GM12801 (cell line): ENCODE results near the gene ZNF726.

Experiments used
- TF ChIP-seq, protein P1 (sequence below): IDR thresholded peaks from one replicate; pipeline ENCODE4 v1.5.1; 2011; ENCODE audit warnings: control low read depth; ENCODE audit not compliant: insufficient read length; ENCODE audit errors: extremely low read depth

The ZNF726 gene

DNA sequence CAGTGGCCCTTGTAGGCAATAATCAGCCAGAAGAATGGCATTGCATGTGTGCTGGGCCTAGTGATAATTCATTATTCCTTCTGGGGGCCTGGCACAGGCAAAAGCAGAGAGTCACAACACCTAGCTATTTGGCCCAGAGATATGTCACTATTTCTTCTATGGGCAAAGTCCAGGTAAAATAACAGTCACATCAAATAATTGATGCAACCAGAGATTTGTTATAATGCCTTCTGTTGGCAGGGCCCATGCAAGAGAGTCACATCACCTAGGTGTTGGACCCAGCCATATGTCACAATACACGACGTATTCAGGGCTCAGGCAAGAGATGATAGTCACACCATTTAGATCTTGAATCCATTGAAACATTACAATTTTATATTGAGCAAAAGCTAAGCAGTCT, 66.1 kb downstream of the ZNF726 start:
- TF ChIP-seq, protein P1, sequence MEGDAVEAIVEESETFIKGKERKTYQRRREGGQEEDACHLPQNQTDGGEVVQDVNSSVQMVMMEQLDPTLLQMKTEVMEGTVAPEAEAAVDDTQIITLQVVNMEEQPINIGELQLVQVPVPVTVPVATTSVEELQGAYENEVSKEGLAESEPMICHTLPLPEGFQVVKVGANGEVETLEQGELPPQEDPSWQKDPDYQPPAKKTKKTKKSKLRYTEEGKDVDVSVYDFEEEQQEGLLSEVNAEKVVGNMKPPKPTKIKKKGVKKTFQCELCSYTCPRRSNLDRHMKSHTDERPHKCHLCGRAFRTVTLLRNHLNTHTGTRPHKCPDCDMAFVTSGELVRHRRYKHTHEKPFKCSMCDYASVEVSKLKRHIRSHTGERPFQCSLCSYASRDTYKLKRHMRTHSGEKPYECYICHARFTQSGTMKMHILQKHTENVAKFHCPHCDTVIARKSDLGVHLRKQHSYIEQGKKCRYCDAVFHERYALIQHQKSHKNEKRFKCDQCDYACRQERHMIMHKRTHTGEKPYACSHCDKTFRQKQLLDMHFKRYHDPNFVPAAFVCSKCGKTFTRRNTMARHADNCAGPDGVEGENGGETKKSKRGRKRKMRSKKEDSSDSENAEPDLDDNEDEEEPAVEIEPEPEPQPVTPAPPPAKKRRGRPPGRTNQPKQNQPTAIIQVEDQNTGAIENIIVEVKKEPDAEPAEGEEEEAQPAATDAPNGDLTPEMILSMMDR, result no peak

DNA sequence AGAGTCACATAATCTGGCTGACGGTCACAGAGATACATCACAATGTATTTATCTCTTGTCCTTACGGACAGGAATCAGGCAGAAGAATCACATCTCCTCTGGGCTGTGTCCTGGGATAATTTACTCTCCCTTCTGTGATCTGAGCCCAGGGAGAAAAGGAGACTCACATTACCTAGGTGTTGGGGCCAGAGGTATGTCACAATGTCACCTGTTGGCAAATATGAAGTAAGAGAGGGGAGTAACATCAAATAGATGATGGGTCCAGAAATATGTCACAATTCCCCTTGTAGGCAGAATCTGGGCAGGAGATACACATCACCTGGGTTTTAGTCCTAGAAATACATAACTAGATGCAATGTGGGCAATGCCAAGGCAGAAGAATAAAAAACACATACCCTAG, 67.2 kb downstream of the ZNF726 start:
- TF ChIP-seq, protein P1, result no peak

DNA sequence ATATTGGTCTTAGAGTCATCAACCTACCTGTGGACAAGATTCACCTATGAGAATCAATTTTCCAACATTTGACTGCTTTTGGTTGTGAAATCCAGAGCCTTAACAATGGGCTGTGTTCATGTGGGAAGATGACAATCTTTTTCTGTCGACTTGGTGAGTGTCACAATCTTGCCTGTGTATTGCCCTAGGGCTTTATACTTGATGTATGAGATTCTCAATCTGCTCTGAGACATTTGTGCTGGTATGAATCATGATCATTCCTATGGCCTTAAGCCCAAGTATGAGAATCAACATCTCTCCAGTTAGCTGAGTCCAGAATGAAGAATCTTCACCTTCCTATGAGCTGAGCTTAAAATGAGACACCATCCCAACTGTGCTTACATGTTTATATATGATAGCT, 68.7 kb downstream of the ZNF726 start:
- TF ChIP-seq, protein P1, result no peak
